IMR-90 (cell line): Measurements from ENCODE around the gene KLHL6. TPM values are rescaled to one million over a fixed set of nuclear protein-coding genes. Genes with fewer than 3 reads are reported as not detected.

Experiments
- ATAC-seq: fragments of 200-7000 bp; cut with Tn5 transposase; 2 replicates; pipeline ENCODE4 v1.9.1; 2020; ENCODE audit warnings: low read depth, mild to moderate bottlenecking, moderate library complexity
- BruUV-seq: library from RNA; stranded (reverse); fragments of 400-500 nt; replicated peaks from 2 replicates; lab custom pipeline; 2021; lab: Mats Ljungman, UMichigan
- CTCF ChIA-PET: fragments of 300-600 bp; formaldehyde crosslinking; extraction: SDS; loops from one replicate; lab custom pipeline; 2021; ENCODE audit warnings: antibody characterized with exemption; lab: Yijun Ruan, JAX
- POLR2A ChIA-PET: fragments of 300-600 bp; sonication (Branson Sonifier 250); formaldehyde crosslinking; loops from one replicate; lab custom pipeline; 2022; ENCODE audit warnings: antibody characterized with exemption; ENCODE audit not compliant: unreplicated experiment; lab: Charles Lee
- DNase-seq: peaks from one replicate; pipeline ENCODE4 v3.0.0; 2013
- H2AFZ ChIP-seq: replicated peaks from 2 replicates; pipeline ENCODE3; 2013; ENCODE audit warnings: low read length, mild to moderate bottlenecking; ENCODE audit not compliant: poor library complexity
- H2AK5ac ChIP-seq: 2 replicates; pipeline ENCODE4 v1.6.1; 2013; ENCODE audit warnings: low read depth, low read length, inconsistent platforms
- H2AK9ac ChIP-seq: replicated peaks from 2 replicates; pipeline ENCODE3; 2013; ENCODE audit warnings: mild to moderate bottlenecking, low read depth, low read length, moderate library complexity; ENCODE audit not compliant: poor library complexity
- H2BK120ac ChIP-seq: 2 replicates; pipeline ENCODE4 v1.6.1; 2013; ENCODE audit warnings: low read depth, low read length, inconsistent platforms
- H2BK15ac ChIP-seq: 3 replicates; pipeline ENCODE4 v1.6.1; 2013; ENCODE audit warnings: low read depth, low read length, inconsistent platforms
- H2BK20ac ChIP-seq: 2 replicates; pipeline ENCODE4 v1.6.1; 2013; ENCODE audit warnings: low read depth, mild to moderate bottlenecking, inconsistent platforms, low read length, moderate library complexity
- H2BK5ac ChIP-seq: 2 replicates; pipeline ENCODE4 v1.6.1; 2013; ENCODE audit warnings: mild to moderate bottlenecking, low read depth, low read length, inconsistent platforms; ENCODE audit not compliant: poor library complexity, severe bottlenecking
- H3K14ac ChIP-seq: replicated peaks from 2 replicates; pipeline ENCODE4 v1.6.1; 2013; ENCODE audit warnings: low read depth, low read length, inconsistent platforms
- H3K18ac ChIP-seq: 2 replicates; pipeline ENCODE4 v1.6.1; 2013; ENCODE audit warnings: low read depth, low read length, control low read depth
- H3K23ac ChIP-seq: 2 replicates; pipeline ENCODE4 v1.6.1; 2013; ENCODE audit warnings: low read depth, low read length, inconsistent platforms
- H3K27ac ChIP-seq: 2 replicates; pipeline ENCODE4 v1.5.1; 2013; ENCODE audit warnings: mild to moderate bottlenecking, control low read depth, low read length; ENCODE audit not compliant: insufficient read depth
- H3K27me3 ChIP-seq: 2 replicates; pipeline ENCODE4 v1.6.1; 2013; ENCODE audit warnings: low read length; ENCODE audit not compliant: control insufficient read depth, insufficient read depth
- H3K36me3 ChIP-seq: 2 replicates; pipeline ENCODE4 v1.6.1; 2013; ENCODE audit warnings: low read length, mixed read lengths; ENCODE audit not compliant: control insufficient read depth, insufficient read depth
- H3K4ac ChIP-seq: 2 replicates; pipeline ENCODE4 v1.6.1; 2013; ENCODE audit warnings: low read depth, low read length, inconsistent platforms
- H3K4me1 ChIP-seq: 2 replicates; pipeline ENCODE4 v1.6.1; 2013; ENCODE audit warnings: low read length, mixed read lengths; ENCODE audit not compliant: control insufficient read depth, insufficient read depth
- H3K4me2 ChIP-seq: 2 replicates; pipeline ENCODE4 v1.6.1; 2013; ENCODE audit warnings: low read depth, mild to moderate bottlenecking, control low read depth, low read length, moderate library complexity
- H3K4me3 ChIP-seq: 2 replicates; pipeline ENCODE4 v1.5.1; 2013; ENCODE audit warnings: low read depth, mild to moderate bottlenecking, control low read depth, low read length, moderate library complexity; ENCODE audit not compliant: insufficient read depth
- H3K56ac ChIP-seq: 2 replicates; pipeline ENCODE4 v1.6.1; 2013; ENCODE audit warnings: low read length, inconsistent platforms; ENCODE audit not compliant: insufficient read depth; ENCODE audit errors: extremely low read depth
- H3K79me1 ChIP-seq, 2 experiments: 2 replicates each; pipeline ENCODE4 v1.6.1; 2013; ENCODE audit warnings: low read length in 2 of 2, inconsistent platforms in 1 of 2, low read depth in 1 of 2
- H3K9ac ChIP-seq: 2 replicates; pipeline ENCODE4 v1.6.1; 2013; ENCODE audit warnings: low read depth, low read length, control low read depth
- H3K9me1 ChIP-seq: 2 replicates; pipeline ENCODE4 v1.6.1; 2013; ENCODE audit warnings: low read length, inconsistent platforms; ENCODE audit not compliant: insufficient read depth
- H3K9me3 ChIP-seq: 2 replicates; pipeline ENCODE4 v1.6.1; 2013; ENCODE audit warnings: low read length; ENCODE audit not compliant: control insufficient read depth, insufficient read depth
- H4K20me1 ChIP-seq: 2 replicates; pipeline ENCODE4 v1.6.1; 2013; ENCODE audit warnings: low read length, inconsistent platforms; ENCODE audit not compliant: insufficient read depth
- H4K5ac ChIP-seq: 2 replicates; pipeline ENCODE4 v1.6.1; 2013; ENCODE audit warnings: mild to moderate bottlenecking, low read depth, low read length, control low read depth
- H4K8ac ChIP-seq, 2 experiments: 2 replicates each; pipeline ENCODE4 v1.6.1; 2013; ENCODE audit warnings: low read depth in 2 of 2, low read length in 2 of 2, control low read depth in 1 of 2, inconsistent platforms in 1 of 2
- H4K91ac ChIP-seq: 2 replicates; pipeline ENCODE4 v1.6.1; 2013; ENCODE audit warnings: low read depth, low read length, inconsistent platforms; ENCODE audit not compliant: insufficient read depth
- BHLHE40 ChIP-seq: fragments of 150-350 bp; IDR thresholded peaks from 2 replicates; pipeline ENCODE4 v1.6.1; 2016; ENCODE audit warnings: mild to moderate bottlenecking, low read depth, low read length
- CEBPB ChIP-seq: IDR thresholded peaks from 2 replicates; pipeline ENCODE4 v1.6.1; 2012; ENCODE audit warnings: low read depth, low read length, improper control_type of control experiment
- CHD1 ChIP-seq: IDR thresholded peaks from 2 replicates; pipeline ENCODE4 v1.6.1; 2012; ENCODE audit warnings: low read depth, low read length, improper control_type of control experiment
- ELK1 ChIP-seq: fragments of 150-350 bp; IDR thresholded peaks from 2 replicates; pipeline ENCODE4 v1.6.1; 2016; ENCODE audit warnings: low read depth, mild to moderate bottlenecking, low read length, moderate library complexity, borderline replicate concordance
- FOS ChIP-seq: fragments of 150-350 bp; IDR thresholded peaks from 2 replicates; pipeline ENCODE4 v1.6.1; 2016; ENCODE audit warnings: low read depth, low read length
- MAFK ChIP-seq: IDR thresholded peaks from 2 replicates; pipeline ENCODE4 v1.6.1; 2012; ENCODE audit warnings: low read depth, low read length, improper control_type of control experiment
- MAZ ChIP-seq: IDR thresholded peaks from 2 replicates; pipeline ENCODE4 v1.6.1; 2012; ENCODE audit warnings: low read depth, mild to moderate bottlenecking, low read length, improper control_type of control experiment, moderate library complexity, borderline replicate concordance
- MXI1 ChIP-seq: IDR thresholded peaks from 2 replicates; pipeline ENCODE4 v1.6.1; 2012; ENCODE audit warnings: low read depth, mild to moderate bottlenecking, low read length, moderate library complexity, borderline replicate concordance
- NFE2L2 ChIP-seq: fragments of 150-350 bp; IDR thresholded peaks from 2 replicates; pipeline ENCODE4 v1.6.1; 2016; ENCODE audit warnings: low read depth, mild to moderate bottlenecking, low read length
- POLR2A ChIP-seq: IDR thresholded peaks from 2 replicates; pipeline ENCODE4 v1.6.1; 2012; ENCODE audit warnings: mild to moderate bottlenecking, low read depth, low read length
- RAD21 ChIP-seq: IDR thresholded peaks from 2 replicates; pipeline ENCODE4 v1.6.1; 2012; ENCODE audit warnings: low read length, improper control_type of control experiment
- RCOR1 ChIP-seq: IDR thresholded peaks from 2 replicates; pipeline ENCODE4 v1.6.1; 2012; ENCODE audit warnings: mild to moderate bottlenecking, low read length, improper control_type of control experiment; ENCODE audit not compliant: insufficient replicate concordance
- RFX5 ChIP-seq: IDR thresholded peaks from 2 replicates; pipeline ENCODE4 v1.8.0; 2012; ENCODE audit warnings: low read depth, mild to moderate bottlenecking, low read length, moderate library complexity
- SMC3 ChIP-seq: fragments of 150-350 bp; IDR thresholded peaks from 2 replicates; pipeline ENCODE4 v1.6.1; 2016; ENCODE audit warnings: low read depth, mild to moderate bottlenecking, antibody characterized with exemption, low read length, moderate library complexity
- USF2 ChIP-seq: fragments of 150-350 bp; IDR thresholded peaks from 2 replicates; pipeline ENCODE4 v1.6.1; 2017; ENCODE audit warnings: mild to moderate bottlenecking, antibody characterized with exemption, low read length, low read depth
- WGBS, 2 experiments: methylation state at CpG; one replicate each; pipeline versions ENCODE4 v1.1.5 to v1.1.7; 2013; ENCODE audit warnings: missing lambda C conversion rate in 2 of 2; ENCODE audit not compliant: insufficient read length in 1 of 2; ENCODE audit errors: extremely low coverage in 2 of 2; 5-methylcytosine and 5-hydroxymethylcytosine counted together
- dilution Hi-C: fragments of 300-500 bp; cut with HindIII; formaldehyde crosslinking; loops from one replicate; pipeline ENCODE4 v1.14.3; 2018; ENCODE audit warnings: low sequenced_read_pairs; ENCODE audit not compliant: unreplicated experiment
- in situ Hi-C: fragments of 300-500 bp; cut with MboI; formaldehyde crosslinking; loops from 3 replicates; pipeline ENCODE4 v1.14.3; 2019; ENCODE audit warnings: low sequenced_read_pairs, inconsistent platforms, mixed read lengths
- intact Hi-C: fragments of 100-400 bp; cut with micrococcal nuclease; formaldehyde crosslinking; loops from 2 replicates; pipeline ENCODE4 v1.10.0; 2022
- polyA plus RNA-seq, 3 experiments: library from polyadenylated mRNA; depleted of rRNA; stranded (reverse); fragments of >200 nt; gene quantifications; 2 replicates each; pipeline ENCODE4 v1.2.3, GENCODE V29; 2012; ENCODE audit warnings: low replicate concordance in 1 of 3
- total RNA-seq: library from RNA; depleted of rRNA; stranded (reverse); fragments of >200 nt; gene quantifications from 2 replicates; pipeline ENCODE4 v1.2.3, GENCODE V29; 2012
- TF ChIP-seq, protein P1 (sequence below): conservative IDR thresholded peaks from 2 replicates; pipeline ENCODE4 v1.5.1; 2012; ENCODE audit warnings: mild to moderate bottlenecking, low read depth, low read length, improper control_type of control experiment

KLHL6 gene
- total and polyA plus RNA-seq, 2 of the 4 experiments (the other 2 are of a cell fraction), result not detected

GRCh38 chr3:183534249-183534648, 21.3 kb downstream of the KLHL6 start:
- Histone ChIP-seq H4K91ac (no peak overlapping the region), H3K4me2 (no peak overlapping the region), H3K36me3 (no peaks in the 10 kb centered on the region), H4K20me1 (no peaks in the 10 kb centered on the region), H2AK5ac (no peak overlapping the region), H4K8ac (no peak overlapping the region), H2BK15ac (no peak overlapping the region), H3K4ac (no peak overlapping the region), H2BK120ac (no peak overlapping the region), H2AFZ (no peak overlapping the region), H2BK5ac (no peak overlapping the region), H3K4me3 (no peak overlapping the region), H3K27ac (no peak overlapping the region), H3K23ac (no peak overlapping the region), H3K9ac (no peak overlapping the region), H4K5ac (no peak overlapping the region), H3K18ac (no peak overlapping the region), H3K56ac (no peak overlapping the region), H2AK9ac (no peak overlapping the region), H3K27me3 (peaks cover 18% of the 10 kb centered on the region), H3K79me1 (no peaks in the 10 kb centered on the region), H3K14ac (no peak overlapping the region), H2BK20ac (no peak overlapping the region), H3K9me1 (no peaks in the 10 kb centered on the region), H3K9me3 (peaks cover 2% of the 10 kb centered on the region), H3K4me1 (peaks cover 4% of the 10 kb centered on the region; the same call in 1 of the 2 replicates)
- ATAC-seq, result peak; percentile 51; the same call in 1 of the 2 replicates
- WGBS, 2 experiments, result no CpG with 5 or more reads among the region's 4 CpGs
- in situ Hi-C loops, result no loop called here
- ChIA-PET CTCF (no interaction called here), POLR2A (no interaction called here)
- no TSS peak for BruUV-seq
- dilution Hi-C loops, result no loop called here
- no peak for TF ChIP-seq RCOR1
- TF ChIP-seq RFX5, result no peak
- TF ChIP-seq NFE2L2, result no peak
- TF ChIP-seq MAFK, result no peak
- no peak for TF ChIP-seq POLR2A
- TF ChIP-seq FOS, result no peak
- no peak for TF ChIP-seq MAZ
- no peak for TF ChIP-seq SMC3
- TF ChIP-seq MXI1, result no peak
- no peak for TF ChIP-seq ELK1
- TF ChIP-seq CHD1, result no peak
- no peak for TF ChIP-seq BHLHE40
- no peak for TF ChIP-seq USF2
- no peak for TF ChIP-seq CEBPB
- TF ChIP-seq, protein P1, sequence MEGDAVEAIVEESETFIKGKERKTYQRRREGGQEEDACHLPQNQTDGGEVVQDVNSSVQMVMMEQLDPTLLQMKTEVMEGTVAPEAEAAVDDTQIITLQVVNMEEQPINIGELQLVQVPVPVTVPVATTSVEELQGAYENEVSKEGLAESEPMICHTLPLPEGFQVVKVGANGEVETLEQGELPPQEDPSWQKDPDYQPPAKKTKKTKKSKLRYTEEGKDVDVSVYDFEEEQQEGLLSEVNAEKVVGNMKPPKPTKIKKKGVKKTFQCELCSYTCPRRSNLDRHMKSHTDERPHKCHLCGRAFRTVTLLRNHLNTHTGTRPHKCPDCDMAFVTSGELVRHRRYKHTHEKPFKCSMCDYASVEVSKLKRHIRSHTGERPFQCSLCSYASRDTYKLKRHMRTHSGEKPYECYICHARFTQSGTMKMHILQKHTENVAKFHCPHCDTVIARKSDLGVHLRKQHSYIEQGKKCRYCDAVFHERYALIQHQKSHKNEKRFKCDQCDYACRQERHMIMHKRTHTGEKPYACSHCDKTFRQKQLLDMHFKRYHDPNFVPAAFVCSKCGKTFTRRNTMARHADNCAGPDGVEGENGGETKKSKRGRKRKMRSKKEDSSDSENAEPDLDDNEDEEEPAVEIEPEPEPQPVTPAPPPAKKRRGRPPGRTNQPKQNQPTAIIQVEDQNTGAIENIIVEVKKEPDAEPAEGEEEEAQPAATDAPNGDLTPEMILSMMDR, result no peak
- no peak for TF ChIP-seq RAD21
- DNase-seq, result peak; percentile 7
- intact Hi-C loops, result no loop called here
